HCT116 (cell line): ENCODE results near the gene MAPKAP1. TPM values are rescaled to one million over a fixed set of nuclear protein-coding genes. Genes with fewer than 3 reads are reported as not detected.

Experiments used
- ATAC-seq: fragments of 200-7000 bp; cut with Tn5 transposase; 2 replicates; pipeline ENCODE4 v1.9.1; 2020; ENCODE audit warnings: mild to moderate bottlenecking, moderate library complexity
- BruUV-seq: library from RNA; stranded (reverse); fragments of 400-500 nt; replicated peaks from 2 replicates; lab custom pipeline; 2021; lab: Mats Ljungman, UMichigan
- CTCF ChIA-PET: fragments of 300-600 bp; sonication (Branson Sonifier 250); formaldehyde crosslinking; loops from one replicate; lab custom pipeline; 2021; ENCODE audit warnings: antibody characterized with exemption; lab: Charles Lee
- POLR2A ChIA-PET: fragments of 300-600, 350-600 bp; sonication (Branson Sonifier 250); formaldehyde crosslinking; loops from one replicate; lab custom pipeline; 2021; ENCODE audit warnings: antibody characterized with exemption; lab: Charles Lee
- RAD21 ChIA-PET, 2 experiments: fragments of 300-600 bp; sonication (Branson Sonifier 250); formaldehyde crosslinking; loops; one replicate each; lab custom pipeline; 2023; ENCODE audit warnings: low total read pairs in 2 of 2; ENCODE audit not compliant: uncharacterized antibody in 2 of 2, unreplicated experiment in 2 of 2, low non-redundant PET in 1 of 2; lab: Charles Lee
- DNase-seq: peaks from one replicate; pipeline ENCODE4 v3.0.0-alpha.2; 2010; ENCODE audit warnings: low read depth, low spot score
- H2AFZ ChIP-seq: fragments of 200-600 bp; shearing (Covaris generic), sonication (generic); 2 replicates; pipeline ENCODE4 v1.6.1; 2017; ENCODE audit warnings: low read depth, mixed run types, mixed read lengths, antibody characterized with exemption, low read length; ENCODE audit not compliant: poor library complexity, severe bottlenecking
- H3K27ac ChIP-seq: 2 replicates; pipeline ENCODE4 v1.5.1; 2012; ENCODE audit warnings: low read depth, low read length
- H3K27me3 ChIP-seq: fragments of 200-600 bp; sonication (generic); 2 replicates; pipeline ENCODE4 v1.6.1; 2016; ENCODE audit warnings: mixed run types, low read length, mixed read lengths; ENCODE audit not compliant: insufficient read depth
- H3K36me3 ChIP-seq, 2 experiments: fragments of 200-500 bp in 1 of 2; fragments of 200-600 bp in 1 of 2; sonication (Bioruptor generic) in 1 of 2; sonication (generic) in 1 of 2; 2 replicates each; pipeline versions ENCODE4 v1.5.1 to v1.6.1; 2014 to 2016; ENCODE audit warnings: low read length in 2 of 2, inconsistent platforms in 1 of 2, mixed read lengths in 1 of 2, mixed run types in 1 of 2; ENCODE audit not compliant: insufficient read depth in 2 of 2, control insufficient read depth in 1 of 2
- H3K4me1 ChIP-seq, 2 experiments: fragments of 200-600 bp in 1 of 2; sonication (generic) in 1 of 2; 2 replicates each; pipeline versions ENCODE4 v1.5.1 to v1.6.1; 2012 to 2017; ENCODE audit warnings: low read length in 2 of 2, inconsistent platforms in 1 of 2, mild to moderate bottlenecking in 1 of 2, mixed read lengths in 1 of 2, mixed run types in 1 of 2, moderate library complexity in 1 of 2; ENCODE audit not compliant: insufficient read depth in 2 of 2, control insufficient read depth in 1 of 2
- H3K4me2 ChIP-seq: fragments of 200-600 bp; sonication (generic); 2 replicates; pipeline ENCODE4 v1.6.1; 2017; ENCODE audit warnings: mixed run types, low read length, mixed read lengths
- H3K4me3 ChIP-seq, 2 experiments: fragments of 200-600 bp in 1 of 2; sonication (generic) in 1 of 2; replicated peaks in 1 of 2; 2 replicates each; pipeline ENCODE4 v1.5.1; 2011 to 2016; ENCODE audit warnings: low read length in 2 of 2, control low read depth in 1 of 2, low read depth in 1 of 2, mild to moderate bottlenecking in 1 of 2, mixed read lengths in 1 of 2, mixed run types in 1 of 2
- H3K79me2 ChIP-seq: fragments of 200-600 bp; sonication (generic); 2 replicates; pipeline ENCODE4 v1.6.1; 2017; ENCODE audit warnings: mild to moderate bottlenecking, mixed run types, low read length, moderate library complexity, mixed read lengths; ENCODE audit not compliant: insufficient read depth
- H3K9ac ChIP-seq: fragments of 200-600 bp; sonication (generic); 2 replicates; pipeline ENCODE4 v1.6.1; 2016; ENCODE audit warnings: low read length, mixed read lengths
- H3K9me2 ChIP-seq: fragments of 200-600 bp; sonication (generic), shearing (Covaris generic); 2 replicates; pipeline ENCODE4 v1.6.1; 2017; ENCODE audit warnings: mixed run types, mild to moderate bottlenecking, moderate library complexity; ENCODE audit not compliant: insufficient read depth
- H3K9me3 ChIP-seq, 2 experiments: fragments of 200-500 bp in 1 of 2; fragments of 200-600 bp in 1 of 2; sonication (Bioruptor generic) in 1 of 2; sonication (generic) in 1 of 2; 2 replicates each; pipeline ENCODE4 v1.6.1; 2014 to 2017; ENCODE audit warnings: low read length in 2 of 2, mixed read lengths in 2 of 2, inconsistent platforms in 1 of 2, low read depth in 1 of 2, mild to moderate bottlenecking in 1 of 2, mixed run types in 1 of 2, moderate library complexity in 1 of 2; ENCODE audit not compliant: control insufficient read depth in 1 of 2, insufficient read depth in 1 of 2
- H4K20me1 ChIP-seq: fragments of 200-600 bp; sonication (generic), shearing (Covaris generic); 2 replicates; pipeline ENCODE4 v1.6.1; 2017; ENCODE audit warnings: mixed run types, mild to moderate bottlenecking, moderate library complexity; ENCODE audit not compliant: insufficient read depth
- CBX3 ChIP-seq: IDR thresholded peaks from 2 replicates; pipeline ENCODE4 v1.6.1; 2012; ENCODE audit warnings: low read depth
- CEBPB ChIP-seq: IDR thresholded peaks from 2 replicates; pipeline ENCODE4 v1.6.1; 2012; ENCODE audit warnings: low read depth
- ELF1 ChIP-seq: IDR thresholded peaks from 2 replicates; pipeline ENCODE4 v1.6.1; 2012; ENCODE audit warnings: low read depth, borderline replicate concordance
- EZH2 ChIP-seq: fragments of 200-600 bp; sonication (generic); IDR thresholded peaks from 2 replicates; pipeline ENCODE4 v1.6.1; 2017; ENCODE audit warnings: antibody characterized with exemption, mixed run types
- EZH2phosphoT487 ChIP-seq: fragments of 200-600 bp; IDR thresholded peaks from 2 replicates; pipeline ENCODE4 v1.6.1; 2018; ENCODE audit warnings: antibody characterized with exemption, borderline replicate concordance
- FOSL1 ChIP-seq: IDR thresholded peaks from 2 replicates; pipeline ENCODE4 v1.6.1; 2012; ENCODE audit warnings: low read depth
- JUND ChIP-seq: IDR thresholded peaks from 2 replicates; pipeline ENCODE4 v1.6.1; 2012
- ZFX ChIP-seq: fragments of 450-650 bp; IDR thresholded peaks from 2 replicates; pipeline ENCODE4 v1.6.1; 2017
- intact Hi-C: fragments of 100-400 bp; cut with micrococcal nuclease; formaldehyde crosslinking; loops from 2 replicates; pipeline ENCODE4 v1.10.0; 2022
- total RNA-seq: library from RNA; stranded (reverse); gene quantifications from one replicate; pipeline ENCODE4 v1.2.1, GENCODE V29; 2021; ENCODE audit not compliant: unreplicated experiment
- TF ChIP-seq, protein P1 (sequence below): IDR thresholded peaks from 2 replicates; pipeline ENCODE4 v1.6.1; 2012; ENCODE audit warnings: low read depth
- TF ChIP-seq, protein P2 (sequence below), 3 experiments: fragments of 200-600 bp in 1 of 3; sonication (generic) in 1 of 3; IDR thresholded peaks in 2 of 3; conservative IDR thresholded peaks in 1 of 3; 2 replicates each; pipeline ENCODE4 v1.5.1; 2012 to 2017; ENCODE audit warnings: low read depth in 2 of 3, low read length in 2 of 3, antibody characterized with exemption in 1 of 3, borderline replicate concordance in 1 of 3, control low read depth in 1 of 3, mild to moderate bottlenecking in 1 of 3, mixed read lengths in 1 of 3, mixed run types in 1 of 3, moderate library complexity in 1 of 3; ENCODE audit not compliant: insufficient read depth in 1 of 3
- TF ChIP-seq, protein P3 (sequence below): IDR thresholded peaks from 2 replicates; pipeline ENCODE4 v1.6.1; 2011; ENCODE audit warnings: mild to moderate bottlenecking, low read length, moderate library complexity; ENCODE audit not compliant: insufficient replicate concordance; ENCODE audit errors: extremely low read depth
- TF ChIP-seq, protein P4 (sequence below): IDR thresholded peaks from 2 replicates; pipeline ENCODE4 v1.6.1; 2012

Gene MAPKAP1
- total RNA-seq, 1 experiment from 2014 or later, result 72.5 TPM

DNA sequence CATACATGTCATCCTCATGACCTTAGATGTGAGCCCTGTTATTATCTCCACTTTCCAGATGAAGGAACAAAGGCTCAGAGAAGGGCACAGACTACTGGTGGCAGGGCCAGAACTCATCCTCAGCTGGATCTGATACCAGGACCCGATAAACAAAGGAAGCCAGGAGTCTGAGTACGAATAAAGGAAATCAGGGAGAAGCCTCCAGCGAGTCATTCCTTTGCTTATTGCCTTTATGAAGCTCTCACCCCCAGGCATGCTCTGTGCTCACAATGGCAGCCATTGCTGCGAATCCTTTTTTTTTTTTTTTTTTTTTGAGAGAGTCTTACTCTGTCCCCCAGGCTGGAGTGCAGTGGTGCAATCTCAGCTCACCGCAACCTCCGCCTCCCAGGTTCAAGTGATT, 315.3 kb downstream of the MAPKAP1 start:
- Histone ChIP-seq H2AFZ (no peak overlapping the region), H3K9me3 (no peaks in the 10 kb centered on the region), H3K4me2 (no peak overlapping the region), H3K9ac (no peak overlapping the region), H4K20me1 (no peaks in the 10 kb centered on the region), H3K9me2 (no peaks in the 10 kb centered on the region), H3K4me1 (peaks cover 0 to 8% of the 10 kb centered on the region in 2 experiments; a peak in 1 of 4 replicates), H3K36me3 (no peaks in the 10 kb centered on the region), H3K27ac (no peak overlapping the region), H3K27me3 (no peaks in the 10 kb centered on the region), H3K4me3 (no peak overlapping the region), H3K79me2 (no peaks in the 10 kb centered on the region)
- POLR2A ChIA-PET, result no interaction called here
- ATAC-seq, result no peak
- no peak for DNase-seq
- TF ChIP-seq ELF1, result no peak
- TF ChIP-seq EZH2phosphoT487, result no peak
- TF ChIP-seq, protein P1, sequence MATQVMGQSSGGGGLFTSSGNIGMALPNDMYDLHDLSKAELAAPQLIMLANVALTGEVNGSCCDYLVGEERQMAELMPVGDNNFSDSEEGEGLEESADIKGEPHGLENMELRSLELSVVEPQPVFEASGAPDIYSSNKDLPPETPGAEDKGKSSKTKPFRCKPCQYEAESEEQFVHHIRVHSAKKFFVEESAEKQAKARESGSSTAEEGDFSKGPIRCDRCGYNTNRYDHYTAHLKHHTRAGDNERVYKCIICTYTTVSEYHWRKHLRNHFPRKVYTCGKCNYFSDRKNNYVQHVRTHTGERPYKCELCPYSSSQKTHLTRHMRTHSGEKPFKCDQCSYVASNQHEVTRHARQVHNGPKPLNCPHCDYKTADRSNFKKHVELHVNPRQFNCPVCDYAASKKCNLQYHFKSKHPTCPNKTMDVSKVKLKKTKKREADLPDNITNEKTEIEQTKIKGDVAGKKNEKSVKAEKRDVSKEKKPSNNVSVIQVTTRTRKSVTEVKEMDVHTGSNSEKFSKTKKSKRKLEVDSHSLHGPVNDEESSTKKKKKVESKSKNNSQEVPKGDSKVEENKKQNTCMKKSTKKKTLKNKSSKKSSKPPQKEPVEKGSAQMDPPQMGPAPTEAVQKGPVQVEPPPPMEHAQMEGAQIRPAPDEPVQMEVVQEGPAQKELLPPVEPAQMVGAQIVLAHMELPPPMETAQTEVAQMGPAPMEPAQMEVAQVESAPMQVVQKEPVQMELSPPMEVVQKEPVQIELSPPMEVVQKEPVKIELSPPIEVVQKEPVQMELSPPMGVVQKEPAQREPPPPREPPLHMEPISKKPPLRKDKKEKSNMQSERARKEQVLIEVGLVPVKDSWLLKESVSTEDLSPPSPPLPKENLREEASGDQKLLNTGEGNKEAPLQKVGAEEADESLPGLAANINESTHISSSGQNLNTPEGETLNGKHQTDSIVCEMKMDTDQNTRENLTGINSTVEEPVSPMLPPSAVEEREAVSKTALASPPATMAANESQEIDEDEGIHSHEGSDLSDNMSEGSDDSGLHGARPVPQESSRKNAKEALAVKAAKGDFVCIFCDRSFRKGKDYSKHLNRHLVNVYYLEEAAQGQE, result no peak
- TF ChIP-seq, protein P2, sequence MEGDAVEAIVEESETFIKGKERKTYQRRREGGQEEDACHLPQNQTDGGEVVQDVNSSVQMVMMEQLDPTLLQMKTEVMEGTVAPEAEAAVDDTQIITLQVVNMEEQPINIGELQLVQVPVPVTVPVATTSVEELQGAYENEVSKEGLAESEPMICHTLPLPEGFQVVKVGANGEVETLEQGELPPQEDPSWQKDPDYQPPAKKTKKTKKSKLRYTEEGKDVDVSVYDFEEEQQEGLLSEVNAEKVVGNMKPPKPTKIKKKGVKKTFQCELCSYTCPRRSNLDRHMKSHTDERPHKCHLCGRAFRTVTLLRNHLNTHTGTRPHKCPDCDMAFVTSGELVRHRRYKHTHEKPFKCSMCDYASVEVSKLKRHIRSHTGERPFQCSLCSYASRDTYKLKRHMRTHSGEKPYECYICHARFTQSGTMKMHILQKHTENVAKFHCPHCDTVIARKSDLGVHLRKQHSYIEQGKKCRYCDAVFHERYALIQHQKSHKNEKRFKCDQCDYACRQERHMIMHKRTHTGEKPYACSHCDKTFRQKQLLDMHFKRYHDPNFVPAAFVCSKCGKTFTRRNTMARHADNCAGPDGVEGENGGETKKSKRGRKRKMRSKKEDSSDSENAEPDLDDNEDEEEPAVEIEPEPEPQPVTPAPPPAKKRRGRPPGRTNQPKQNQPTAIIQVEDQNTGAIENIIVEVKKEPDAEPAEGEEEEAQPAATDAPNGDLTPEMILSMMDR (IDR thresholded peaks at IDR 0.05 in 2 of 3, conservative IDR thresholded peaks at IDR 0.05 in 1 of 3; ENCODE audit: borderline replicate concordance in 1 of 3, insufficient read depth in 1 of 3, low read depth in 2 of 3, low read length in 2 of 3), result no peak
- TF ChIP-seq, protein P3, sequence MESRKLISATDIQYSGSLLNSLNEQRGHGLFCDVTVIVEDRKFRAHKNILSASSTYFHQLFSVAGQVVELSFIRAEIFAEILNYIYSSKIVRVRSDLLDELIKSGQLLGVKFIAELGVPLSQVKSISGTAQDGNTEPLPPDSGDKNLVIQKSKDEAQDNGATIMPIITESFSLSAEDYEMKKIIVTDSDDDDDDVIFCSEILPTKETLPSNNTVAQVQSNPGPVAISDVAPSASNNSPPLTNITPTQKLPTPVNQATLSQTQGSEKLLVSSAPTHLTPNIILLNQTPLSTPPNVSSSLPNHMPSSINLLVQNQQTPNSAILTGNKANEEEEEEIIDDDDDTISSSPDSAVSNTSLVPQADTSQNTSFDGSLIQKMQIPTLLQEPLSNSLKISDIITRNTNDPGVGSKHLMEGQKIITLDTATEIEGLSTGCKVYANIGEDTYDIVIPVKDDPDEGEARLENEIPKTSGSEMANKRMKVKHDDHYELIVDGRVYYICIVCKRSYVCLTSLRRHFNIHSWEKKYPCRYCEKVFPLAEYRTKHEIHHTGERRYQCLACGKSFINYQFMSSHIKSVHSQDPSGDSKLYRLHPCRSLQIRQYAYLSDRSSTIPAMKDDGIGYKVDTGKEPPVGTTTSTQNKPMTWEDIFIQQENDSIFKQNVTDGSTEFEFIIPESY, result no peak
- TF ChIP-seq JUND, result no peak
- TF ChIP-seq CEBPB, result no peak
- TF ChIP-seq ZFX, result no peak
- no peak for TF ChIP-seq CBX3
- no peak for TF ChIP-seq FOSL1
- TF ChIP-seq, protein P4, sequence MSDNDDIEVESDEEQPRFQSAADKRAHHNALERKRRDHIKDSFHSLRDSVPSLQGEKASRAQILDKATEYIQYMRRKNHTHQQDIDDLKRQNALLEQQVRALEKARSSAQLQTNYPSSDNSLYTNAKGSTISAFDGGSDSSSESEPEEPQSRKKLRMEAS, result no peak
- no peak for TF ChIP-seq EZH2
- BruUV-seq, result no TSS peak
- intact Hi-C loops, result no loop called here
- CTCF ChIA-PET, result no interaction called here
- RAD21 ChIA-PET, result no interaction called here
